Measurements from ENCODE around the gene RDX.

- TF ChIP-seq CTCF (IDR thresholded peaks at IDR 0.05) (no peak), CREM (CRISPR knock-in tag; IDR thresholded peaks at IDR 0.05) (no peak), TEAD4 (CRISPR knock-in tag; IDR thresholded peaks at IDR 0.05) (no peak)
Observed at GRCh38 chr11:110345743-110346142, 49.3 kb upstream of the RDX start.
